Sigmoid colon (tissue), 7 donors: ENCODE measurements around the gene SLC22A13. TPM values are rescaled to one million over a fixed set of nuclear protein-coding genes. Genes with fewer than 3 reads are reported as not detected.

Experiments
- DNase-seq: peaks from one replicate; pipeline ENCODE4 v3.0.0-alpha.2; 2019
- H3K27ac ChIP-seq, 4 donors: fragments of 200-600 bp; sonication (generic); one replicate each; pipeline ENCODE4 v1.5.1; 2016 to 2019; ENCODE audit warnings: mild to moderate bottlenecking in 1 of 4
- H3K27me3 ChIP-seq, 3 donors: fragments of 200-600 bp; sonication (generic); one replicate each; pipeline ENCODE4 v1.5.1; 2019; ENCODE audit warnings: mild to moderate bottlenecking in 1 of 3
- H3K36me3 ChIP-seq, 4 donors: fragments of 200-600 bp; sonication (generic); one replicate each; pipeline ENCODE4 v1.5.1; 2016 to 2019
- H3K4me1 ChIP-seq, 4 donors: fragments of 200-600 bp; sonication (generic); one replicate each; pipeline ENCODE4 v1.5.1; 2017 to 2019
- H3K4me3 ChIP-seq, 4 donors: fragments of 200-600 bp; sonication (generic); one replicate each; pipeline ENCODE4 v1.5.1; 2017 to 2019; ENCODE audit warnings: mild to moderate bottlenecking in 2 of 4, moderate library complexity in 1 of 4
- H3K9me3 ChIP-seq, 4 donors: fragments of 200-600 bp in 3 of 4; sonication (generic) in 3 of 4; one replicate each; pipeline versions ENCODE4 v1.5.1 to v1.6.1; 2013 to 2019
- EP300 ChIP-seq, 4 donors: sonication (generic); formaldehyde crosslinking; IDR thresholded peaks; one replicate each; pipeline ENCODE4 v1.6.1; 2017; ENCODE audit warnings: antibody characterized with exemption in 4 of 4
- POLR2A ChIP-seq, 2 donors: fragments of 450-650 bp; IDR thresholded peaks; one replicate each; pipeline ENCODE4 v1.6.1; 2016; ENCODE audit warnings: antibody characterized with exemption in 2 of 2, mild to moderate bottlenecking in 2 of 2, moderate library complexity in 2 of 2
- POLR2AphosphoS5 ChIP-seq, 4 donors: sonication (generic); formaldehyde crosslinking; IDR thresholded peaks; one replicate each; pipeline ENCODE4 v1.6.1; 2017; ENCODE audit warnings: antibody characterized with exemption in 4 of 4
- WGBS, 2 donors: extraction: QIAGEN DNeasy Blood & Tissue Kit; methylation state at CpG; one replicate each; pipeline ENCODE4 v1.1.7; 2013; 5-methylcytosine and 5-hydroxymethylcytosine counted together
- intact Hi-C: fragments of 100-400 bp; cut with DNase I; formaldehyde crosslinking; loops from one replicate; pipeline ENCODE4 v1.15.1; 2023
- polyA plus RNA-seq, 3 donors: library from polyadenylated mRNA; stranded (reverse); fragments of 200-250 nt; gene quantifications; one replicate each; pipeline ENCODE4 v1.2.3, GENCODE V29; 2013
- total RNA-seq, 4 donors: library from RNA; depleted of rRNA; stranded (reverse); fragments of >200 nt; gene quantifications; one replicate each; pipeline ENCODE4 v1.1.0, GENCODE V29; 2016
- TF ChIP-seq, protein P1 (sequence below), 4 experiments: fragments of 450-650 bp in 3 of 4; fragments of 200-600 bp in 1 of 4; IDR thresholded peaks; one replicate each; pipeline ENCODE4 v1.5.1; 2016 to 2019; ENCODE audit warnings: antibody characterized with exemption in 4 of 4, mild to moderate bottlenecking in 3 of 4, moderate library complexity in 2 of 4
- donor health status: healthy with polysubstance abuse.
- donor health status: Bipolar disorder and iron deficiency.
- donor health status: healthy.

SLC22A13 gene
- total and polyA plus RNA-seq, 7 donors: 0.17 to 2.1 TPM; not detected in 5

DNA sequence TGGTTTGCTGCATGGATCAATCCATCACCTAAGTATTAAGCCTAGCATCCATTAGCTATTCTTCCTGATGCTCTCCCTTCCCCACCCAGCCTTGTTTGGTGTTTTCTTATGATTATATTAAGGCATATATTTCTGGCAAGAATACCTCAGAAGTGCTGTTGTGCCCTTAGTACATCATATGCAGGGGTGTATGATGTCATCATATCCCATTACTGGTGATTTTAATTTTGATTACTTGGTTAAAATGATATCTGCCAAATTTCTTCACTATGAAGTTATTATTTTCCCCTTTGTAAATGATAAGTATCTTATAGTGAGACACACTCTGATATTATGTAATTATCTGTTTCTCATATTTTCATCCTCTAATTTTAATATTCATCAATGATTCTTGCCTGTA lies 31.9 kb downstream of the SLC22A13 start:
- Histone ChIP-seq H3K27me3 (no peaks in the 10 kb centered on the region), H3K4me1 (no peaks in the 10 kb centered on the region), H3K36me3 (no peaks in the 10 kb centered on the region), H3K27ac (no peak overlapping the region), H3K9me3 (no peaks in the 10 kb centered on the region), H3K4me3 (no peak overlapping the region)
- no peak for TF ChIP-seq EP300 (IDR thresholded peaks at IDR 0.05)
- TF ChIP-seq POLR2AphosphoS5 (IDR thresholded peaks at IDR 0.05): no peak
- intact Hi-C loops: no loop called here
- no peak for DNase-seq

DNA sequence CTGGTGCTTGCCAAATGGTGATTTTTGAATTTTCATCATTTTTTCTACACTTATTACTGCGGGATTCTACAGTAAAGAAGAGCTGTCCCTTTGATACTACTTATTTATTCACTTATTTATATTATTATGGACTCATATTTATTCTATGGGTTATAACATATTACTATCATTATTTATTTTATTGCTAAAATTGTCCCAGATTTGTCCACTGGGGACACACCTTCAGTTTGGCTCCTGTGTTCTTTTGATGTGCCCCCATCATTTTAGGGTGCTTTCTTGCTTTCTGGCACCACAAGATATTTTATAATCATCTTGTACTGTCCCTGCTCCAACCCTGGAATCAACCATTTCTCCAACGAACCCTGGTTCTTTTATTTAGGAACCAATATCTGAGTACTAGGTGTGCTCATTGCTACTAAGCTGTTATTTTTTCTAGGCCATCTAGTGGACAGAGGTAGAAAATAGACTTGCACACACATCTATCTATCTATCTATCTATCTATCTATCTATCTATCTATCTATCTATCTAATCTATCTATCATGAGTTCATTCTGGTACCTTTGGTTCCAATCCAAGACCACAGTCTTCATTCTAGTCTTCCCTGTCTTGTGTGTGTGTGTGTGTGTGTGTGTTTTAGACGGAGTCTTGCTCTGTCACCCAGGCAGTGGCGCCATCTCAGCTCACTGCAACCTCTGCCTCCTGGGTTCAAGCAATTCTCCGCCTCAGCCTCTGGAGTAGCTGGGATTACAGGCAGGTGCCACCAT lies 32.5 kb downstream of the SLC22A13 start:
- H3K36me3 ChIP-seq: no peaks in the 10 kb centered on the region
- DNase-seq: no peak
- WGBS, 2 donors: 73 to 83% methylated on average over 5 of the region's 5 CpGs
- intact Hi-C loops: no loop called here
- TF ChIP-seq EP300 (IDR thresholded peaks at IDR 0.05): no peak
- TF ChIP-seq, protein P1, sequence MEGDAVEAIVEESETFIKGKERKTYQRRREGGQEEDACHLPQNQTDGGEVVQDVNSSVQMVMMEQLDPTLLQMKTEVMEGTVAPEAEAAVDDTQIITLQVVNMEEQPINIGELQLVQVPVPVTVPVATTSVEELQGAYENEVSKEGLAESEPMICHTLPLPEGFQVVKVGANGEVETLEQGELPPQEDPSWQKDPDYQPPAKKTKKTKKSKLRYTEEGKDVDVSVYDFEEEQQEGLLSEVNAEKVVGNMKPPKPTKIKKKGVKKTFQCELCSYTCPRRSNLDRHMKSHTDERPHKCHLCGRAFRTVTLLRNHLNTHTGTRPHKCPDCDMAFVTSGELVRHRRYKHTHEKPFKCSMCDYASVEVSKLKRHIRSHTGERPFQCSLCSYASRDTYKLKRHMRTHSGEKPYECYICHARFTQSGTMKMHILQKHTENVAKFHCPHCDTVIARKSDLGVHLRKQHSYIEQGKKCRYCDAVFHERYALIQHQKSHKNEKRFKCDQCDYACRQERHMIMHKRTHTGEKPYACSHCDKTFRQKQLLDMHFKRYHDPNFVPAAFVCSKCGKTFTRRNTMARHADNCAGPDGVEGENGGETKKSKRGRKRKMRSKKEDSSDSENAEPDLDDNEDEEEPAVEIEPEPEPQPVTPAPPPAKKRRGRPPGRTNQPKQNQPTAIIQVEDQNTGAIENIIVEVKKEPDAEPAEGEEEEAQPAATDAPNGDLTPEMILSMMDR (IDR thresholded peaks at IDR 0.05): peak in 2 of 4 experiments; percentile 13 to 22
- no peak overlapping the region for H3K27ac ChIP-seq
- no peaks in the 10 kb centered on the region for H3K27me3 ChIP-seq
- H3K9me3 ChIP-seq: no peaks in the 10 kb centered on the region
- no peaks in the 10 kb centered on the region for H3K4me1 ChIP-seq
- H3K4me3 ChIP-seq: no peak overlapping the region

DNA sequence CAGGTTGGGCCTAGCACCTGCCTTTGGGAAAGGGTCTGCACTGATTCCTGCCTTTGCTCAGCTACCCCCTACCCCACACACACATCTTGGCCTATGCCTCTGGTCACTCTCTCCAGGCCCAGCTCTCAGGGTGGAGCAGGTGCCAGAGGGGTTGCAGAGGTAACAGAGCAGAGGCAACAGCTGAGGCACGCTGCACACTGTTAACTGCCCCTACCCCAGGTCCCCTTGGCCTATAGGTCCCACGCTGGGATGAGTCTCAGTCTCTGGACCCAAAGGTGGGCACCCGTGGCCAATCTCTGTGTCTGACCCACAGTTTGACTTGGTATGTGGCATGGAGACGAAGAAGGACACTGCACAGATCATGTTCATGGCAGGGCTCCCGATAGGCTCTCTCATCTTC lies 41.3 kb downstream of the SLC22A13 start:
- no peak for DNase-seq
- Histone ChIP-seq H3K9me3 (peaks cover 0 to 2% (median 0%) of the 10 kb centered on the region in 4 donors), H3K4me1 (no peaks in the 10 kb centered on the region), H3K27ac (no peak overlapping the region), H3K27me3 (no peaks in the 10 kb centered on the region), H3K4me3 (no peak overlapping the region), H3K36me3 (no peaks in the 10 kb centered on the region)
- intact Hi-C loops: no loop called here
- TF ChIP-seq POLR2AphosphoS5 (IDR thresholded peaks at IDR 0.05) (no peak), EP300 (IDR thresholded peaks at IDR 0.05) (no peak), POLR2A (IDR thresholded peaks at IDR 0.05) (no peak)
- TF ChIP-seq, protein P1 (IDR thresholded peaks at IDR 0.05): no peak
- WGBS, 2 donors: 92% methylated on average over 5 of the region's 5 CpGs

DNA sequence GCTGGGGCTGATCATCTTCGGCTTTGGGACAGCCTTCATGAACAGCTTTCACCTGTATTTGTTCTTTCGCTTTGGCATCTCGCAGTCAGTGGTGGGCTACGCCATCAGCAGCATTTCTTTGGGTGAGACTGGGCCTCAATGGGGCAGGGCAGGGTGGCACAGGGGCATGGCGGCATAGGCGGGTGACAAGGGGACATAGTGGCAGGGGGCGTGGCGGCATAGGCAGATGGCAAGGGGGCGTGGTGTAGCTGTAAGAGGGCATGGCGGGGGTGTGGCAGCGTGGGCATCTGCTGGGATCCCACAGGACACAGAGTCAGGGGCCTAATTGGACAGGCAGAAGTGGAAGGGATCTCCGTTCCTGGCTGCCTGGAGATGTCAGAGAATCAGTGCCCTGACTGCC lies 42.0 kb downstream of the SLC22A13 start:
- Histone ChIP-seq H3K27me3 (no peaks in the 10 kb centered on the region), H3K36me3 (no peaks in the 10 kb centered on the region), H3K27ac (no peak overlapping the region), H3K4me1 (no peaks in the 10 kb centered on the region), H3K4me3 (no peak overlapping the region), H3K9me3 (peaks cover 0 to 2% (median 0%) of the 10 kb centered on the region in 4 donors)
- 87 to 90% methylated on average over 12 of the region's 12 CpGs for WGBS, 2 donors
- no peak for DNase-seq
- TF ChIP-seq POLR2AphosphoS5 (IDR thresholded peaks at IDR 0.05) (no peak), POLR2A (IDR thresholded peaks at IDR 0.05) (no peak), EP300 (IDR thresholded peaks at IDR 0.05) (no peak)
- TF ChIP-seq, protein P1 (IDR thresholded peaks at IDR 0.05): no peak
- intact Hi-C loops: no loop called here

DNA sequence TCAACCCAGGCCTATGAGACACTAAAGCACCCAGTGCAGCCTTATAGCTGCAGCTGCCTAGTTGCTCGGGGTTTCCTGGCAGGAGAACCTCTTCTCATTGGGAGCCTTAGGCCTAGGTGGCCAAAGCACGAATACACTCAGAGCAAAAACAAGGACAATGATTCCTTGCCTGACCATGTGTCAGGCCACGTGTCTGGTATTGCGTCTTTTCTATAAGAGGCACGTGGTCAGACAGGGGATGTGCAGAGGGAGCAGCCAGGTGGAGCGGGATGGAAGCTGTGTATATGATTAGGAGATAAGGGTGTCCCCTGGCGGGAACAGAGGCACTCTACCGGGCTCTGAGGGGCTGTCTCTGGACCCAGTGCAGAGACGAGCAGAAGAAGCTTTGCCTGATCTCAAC lies 42.8 kb downstream of the SLC22A13 start:
- WGBS, 2 donors: 85 to 91% methylated on average over 9 of the region's 9 CpGs

More for the DNA sequence above, 42.8 kb downstream of the SLC22A13 start:
- Histone ChIP-seq H3K27me3 (no peaks in the 10 kb centered on the region), H3K36me3 (no peaks in the 10 kb centered on the region), H3K4me1 (no peaks in the 10 kb centered on the region), H3K27ac (no peak overlapping the region), H3K9me3 (peaks cover 0 to 2% (median 0%) of the 10 kb centered on the region in 4 donors), H3K4me3 (no peak overlapping the region)
- intact Hi-C loops: no loop called here
- DNase-seq: no peak
- TF ChIP-seq POLR2AphosphoS5 (IDR thresholded peaks at IDR 0.05) (no peak), EP300 (IDR thresholded peaks at IDR 0.05) (no peak), POLR2A (IDR thresholded peaks at IDR 0.05) (no peak)
- TF ChIP-seq, protein P1 (IDR thresholded peaks at IDR 0.05): no peak
